ENCODE data around the gene CYP3A5.

- TF ChIP-seq, protein P1, sequence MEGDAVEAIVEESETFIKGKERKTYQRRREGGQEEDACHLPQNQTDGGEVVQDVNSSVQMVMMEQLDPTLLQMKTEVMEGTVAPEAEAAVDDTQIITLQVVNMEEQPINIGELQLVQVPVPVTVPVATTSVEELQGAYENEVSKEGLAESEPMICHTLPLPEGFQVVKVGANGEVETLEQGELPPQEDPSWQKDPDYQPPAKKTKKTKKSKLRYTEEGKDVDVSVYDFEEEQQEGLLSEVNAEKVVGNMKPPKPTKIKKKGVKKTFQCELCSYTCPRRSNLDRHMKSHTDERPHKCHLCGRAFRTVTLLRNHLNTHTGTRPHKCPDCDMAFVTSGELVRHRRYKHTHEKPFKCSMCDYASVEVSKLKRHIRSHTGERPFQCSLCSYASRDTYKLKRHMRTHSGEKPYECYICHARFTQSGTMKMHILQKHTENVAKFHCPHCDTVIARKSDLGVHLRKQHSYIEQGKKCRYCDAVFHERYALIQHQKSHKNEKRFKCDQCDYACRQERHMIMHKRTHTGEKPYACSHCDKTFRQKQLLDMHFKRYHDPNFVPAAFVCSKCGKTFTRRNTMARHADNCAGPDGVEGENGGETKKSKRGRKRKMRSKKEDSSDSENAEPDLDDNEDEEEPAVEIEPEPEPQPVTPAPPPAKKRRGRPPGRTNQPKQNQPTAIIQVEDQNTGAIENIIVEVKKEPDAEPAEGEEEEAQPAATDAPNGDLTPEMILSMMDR (IDR thresholded peaks at IDR 0.05): no peak
- TF ChIP-seq POLR2A (IDR thresholded peaks at IDR 0.05) (no peak), POLR2AphosphoS5 (IDR thresholded peaks at IDR 0.05) (no peak)
Observed at GRCh38 chr7:99607548-99607947, 72.2 kb downstream of the CYP3A5 start.
